KMS-11 (cell line): ENCODE measurements around the gene MAPK11.
A peak's percentile ranks its signal among the peaks of the same experiment; 100 is the strongest.

Experiments
- H2AFZ ChIP-seq: fragments of 200-600 bp; sonication (generic); 2 replicates; pipeline ENCODE4 v1.6.1; 2016; ENCODE audit warnings: antibody characterized with exemption, mixed run types, low read depth
- H3K27ac ChIP-seq: fragments of 200-600 bp; sonication (generic); 2 replicates; pipeline ENCODE4 v1.6.1; 2016; ENCODE audit warnings: mild to moderate bottlenecking, mixed run types
- H3K27me3 ChIP-seq: fragments of 200-600 bp; sonication (generic); 2 replicates; pipeline ENCODE4 v1.6.1; 2017; ENCODE audit warnings: mild to moderate bottlenecking, low read depth, mixed run types, moderate library complexity; ENCODE audit not compliant: insufficient read depth
- H3K36me3 ChIP-seq: fragments of 200-600 bp; sonication (generic); 2 replicates; pipeline ENCODE4 v1.6.1; 2017; ENCODE audit warnings: mild to moderate bottlenecking, mixed run types; ENCODE audit not compliant: insufficient read depth
- H3K4me1 ChIP-seq: fragments of 200-600 bp; sonication (generic); 2 replicates; pipeline ENCODE4 v1.6.1; 2016; ENCODE audit warnings: mild to moderate bottlenecking, low read depth, mixed run types; ENCODE audit not compliant: poor library complexity, severe bottlenecking
- H3K4me2 ChIP-seq: fragments of 200-600 bp; sonication (generic); 2 replicates; pipeline ENCODE4 v1.7.0; 2016; ENCODE audit warnings: mild to moderate bottlenecking, mixed run types
- H3K4me3 ChIP-seq: fragments of 200-600 bp; sonication (generic); IDR thresholded peaks from 2 replicates; pipeline ENCODE4 v1.6.1; 2017; ENCODE audit warnings: low read depth, low read length, mixed read lengths; ENCODE audit not compliant: insufficient read depth
- H3K79me2 ChIP-seq: fragments of 200-600 bp; sonication (generic); 2 replicates; pipeline ENCODE4 v1.6.1; 2016; ENCODE audit warnings: low read depth, mixed run types; ENCODE audit not compliant: insufficient read depth
- H3K9ac ChIP-seq: fragments of 200-600 bp; sonication (generic); 2 replicates; pipeline ENCODE4 v1.6.1; 2016; ENCODE audit warnings: mild to moderate bottlenecking, mixed run types
- H4K20me1 ChIP-seq: fragments of 200-600 bp; sonication (generic); 2 replicates; pipeline ENCODE4 v1.6.1; 2016; ENCODE audit warnings: mild to moderate bottlenecking, mixed run types; ENCODE audit not compliant: insufficient read depth
- TF ChIP-seq, protein P1 (sequence below): fragments of 200-600 bp; sonication (generic); conservative IDR thresholded peaks from 2 replicates; pipeline ENCODE4 v1.6.1; 2017; ENCODE audit warnings: low read depth, mild to moderate bottlenecking, antibody characterized with exemption, low read length, moderate library complexity, mixed read lengths

The MAPK11 gene

DNA sequence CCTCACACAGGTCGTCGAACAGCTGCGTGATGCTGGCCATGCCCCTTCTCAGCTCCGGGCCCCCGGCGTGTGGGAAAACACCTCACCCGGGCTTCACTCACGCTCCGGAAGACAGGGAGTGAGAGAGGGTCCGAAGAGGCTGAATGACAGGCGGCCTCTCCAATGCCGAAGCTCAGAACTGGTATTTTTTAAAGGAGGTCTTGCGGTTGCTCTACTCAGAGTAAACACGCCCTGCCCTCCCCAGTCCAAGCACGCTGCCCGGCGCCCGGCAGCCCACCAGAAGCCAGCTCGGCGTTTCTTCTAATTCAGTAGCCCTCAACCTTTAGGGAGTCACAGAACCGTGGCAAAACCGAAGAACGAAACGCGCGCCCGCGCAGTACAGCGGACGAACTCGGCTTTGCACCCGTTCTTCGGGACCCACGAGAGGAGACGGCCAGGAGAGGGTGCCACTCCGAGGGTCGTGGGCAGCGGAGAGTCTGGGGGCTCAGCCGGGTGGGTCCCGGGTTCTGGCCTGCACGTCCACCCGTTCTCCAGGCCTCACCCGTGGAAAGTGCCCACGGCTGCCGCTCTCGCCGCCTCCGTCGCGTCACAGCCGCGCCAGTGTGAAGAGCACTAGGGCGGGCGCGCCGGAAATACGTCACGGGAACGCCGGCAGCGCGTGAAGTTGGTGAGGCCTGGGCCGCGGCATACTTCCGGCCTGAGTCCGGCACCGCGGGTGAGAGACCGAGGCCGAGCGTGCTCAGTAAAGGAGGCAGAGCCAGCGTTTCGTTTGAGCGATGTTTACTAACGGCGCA is 25.6 kb downstream of the MAPK11 start, which contains the start of gene TUBGCP6:
TUBGCP6 (minus strand) TSS at position 604 of the 794 bp plus-strand sequence; CDS start at position 40, 564 bp downstream.
- peak within 1 kb of the TSS; percentile 66 for H3K4me2 ChIP-seq
- H2AFZ ChIP-seq = peak within 1 kb of the TSS; percentile 59; the same call in 1 of the 2 replicates
- H3K9ac ChIP-seq = peak within 1 kb of the TSS; percentile 74
- H4K20me1 ChIP-seq = no peaks in the 10 kb centered on the region
- H3K36me3 ChIP-seq = no peaks in the 10 kb centered on the region
- peaks cover 8% of the 10 kb centered on the region for H3K4me1 ChIP-seq
- TF ChIP-seq, protein P1, sequence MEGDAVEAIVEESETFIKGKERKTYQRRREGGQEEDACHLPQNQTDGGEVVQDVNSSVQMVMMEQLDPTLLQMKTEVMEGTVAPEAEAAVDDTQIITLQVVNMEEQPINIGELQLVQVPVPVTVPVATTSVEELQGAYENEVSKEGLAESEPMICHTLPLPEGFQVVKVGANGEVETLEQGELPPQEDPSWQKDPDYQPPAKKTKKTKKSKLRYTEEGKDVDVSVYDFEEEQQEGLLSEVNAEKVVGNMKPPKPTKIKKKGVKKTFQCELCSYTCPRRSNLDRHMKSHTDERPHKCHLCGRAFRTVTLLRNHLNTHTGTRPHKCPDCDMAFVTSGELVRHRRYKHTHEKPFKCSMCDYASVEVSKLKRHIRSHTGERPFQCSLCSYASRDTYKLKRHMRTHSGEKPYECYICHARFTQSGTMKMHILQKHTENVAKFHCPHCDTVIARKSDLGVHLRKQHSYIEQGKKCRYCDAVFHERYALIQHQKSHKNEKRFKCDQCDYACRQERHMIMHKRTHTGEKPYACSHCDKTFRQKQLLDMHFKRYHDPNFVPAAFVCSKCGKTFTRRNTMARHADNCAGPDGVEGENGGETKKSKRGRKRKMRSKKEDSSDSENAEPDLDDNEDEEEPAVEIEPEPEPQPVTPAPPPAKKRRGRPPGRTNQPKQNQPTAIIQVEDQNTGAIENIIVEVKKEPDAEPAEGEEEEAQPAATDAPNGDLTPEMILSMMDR = no peak
- H3K79me2 ChIP-seq = peaks cover 25% of the 10 kb centered on the region; the same call in 1 of the 2 replicates
- H3K4me3 ChIP-seq = no peak within 1 kb of the TSS
- H3K27ac ChIP-seq = peak within 1 kb of the TSS; percentile 68
- H3K27me3 ChIP-seq = no peaks in the 10 kb centered on the region

- H2AFZ ChIP-seq = 0 out of 2 replicates have a peak overlapping the region, but pooled peaks have one; percentile 59
These were observed 26.3 kb downstream of the MAPK11 start for GRCh38 chr22:50243685-50244419.

DNA sequence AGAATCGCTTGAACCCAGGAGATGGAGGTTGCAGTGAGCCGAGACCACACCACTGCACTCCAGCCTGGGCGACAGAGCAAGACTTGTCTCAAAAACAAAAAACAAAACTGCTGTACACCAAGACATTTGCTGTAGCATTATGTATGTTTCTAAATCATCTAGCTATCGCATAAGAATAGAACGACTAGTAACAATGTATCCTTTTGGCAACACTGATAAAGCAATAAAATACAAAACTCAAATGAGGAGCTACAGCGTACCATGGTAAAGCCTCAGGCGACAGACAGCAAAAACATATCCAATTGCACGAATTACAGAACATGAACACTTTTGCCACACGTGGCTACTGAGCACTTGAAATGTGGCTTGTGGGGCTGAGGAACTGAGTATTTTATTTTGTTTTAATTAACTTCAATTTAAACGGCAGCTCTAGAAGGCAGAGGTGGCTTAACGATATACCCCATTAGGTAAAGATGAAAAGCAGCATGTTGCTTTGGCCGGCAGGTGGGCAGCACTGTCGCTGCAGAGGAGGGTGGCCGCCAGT is 27.7 kb downstream of the MAPK11 start:
- peak overlapping the region; percentile 66 for H3K4me2 ChIP-seq
- H3K4me1 ChIP-seq = peaks cover 9% of the 10 kb centered on the region
- H3K9ac ChIP-seq = no peak overlapping the region
- no peaks in the 10 kb centered on the region for H3K27me3 ChIP-seq
- H3K4me3 ChIP-seq = no peak overlapping the region
- TF ChIP-seq, protein P1 = no peak
- H3K79me2 ChIP-seq = peaks cover 25% of the 10 kb centered on the region; the same call in 1 of the 2 replicates
- H3K36me3 ChIP-seq = no peaks in the 10 kb centered on the region
- no peaks in the 10 kb centered on the region for H4K20me1 ChIP-seq
- no peak overlapping the region for H3K27ac ChIP-seq
- H2AFZ ChIP-seq = no peak overlapping the region

More at GRCh38 chr22:50243685-50244419, 26.3 kb downstream of the MAPK11 start:
- H3K27me3 ChIP-seq = no peaks in the 10 kb centered on the region
- peak overlapping the region; percentile 66 for H3K4me2 ChIP-seq
- H3K4me3 ChIP-seq = no peak overlapping the region
- H3K79me2 ChIP-seq = peaks cover 25% of the 10 kb centered on the region; the same call in 1 of the 2 replicates
- H4K20me1 ChIP-seq = no peaks in the 10 kb centered on the region
- H3K4me1 ChIP-seq = peaks cover 8% of the 10 kb centered on the region
- TF ChIP-seq, protein P1 = no peak
- peak overlapping the region; percentile 68 for H3K27ac ChIP-seq
- H3K36me3 ChIP-seq = no peaks in the 10 kb centered on the region
- H3K9ac ChIP-seq = peak overlapping the region; percentile 74; the same call in 1 of the 2 replicates

GRCh38 chr22:50238755-50239154 is 31.4 kb downstream of the MAPK11 start:
- Histone ChIP-seq H3K27ac (no peak overlapping the region), H3K79me2 (peaks cover 22% of the 10 kb centered on the region; the same call in 1 of the 2 replicates), H3K27me3 (no peaks in the 10 kb centered on the region), H2AFZ (no peak overlapping the region), H3K4me1 (peaks cover 17% of the 10 kb centered on the region), H3K4me3 (no peak overlapping the region), H3K4me2 (no peak overlapping the region), H4K20me1 (no peaks in the 10 kb centered on the region), H3K9ac (no peak overlapping the region), H3K36me3 (no peaks in the 10 kb centered on the region)
- TF ChIP-seq, protein P1 = no peak
